ENCODE data around the gene MDK.

DNA sequence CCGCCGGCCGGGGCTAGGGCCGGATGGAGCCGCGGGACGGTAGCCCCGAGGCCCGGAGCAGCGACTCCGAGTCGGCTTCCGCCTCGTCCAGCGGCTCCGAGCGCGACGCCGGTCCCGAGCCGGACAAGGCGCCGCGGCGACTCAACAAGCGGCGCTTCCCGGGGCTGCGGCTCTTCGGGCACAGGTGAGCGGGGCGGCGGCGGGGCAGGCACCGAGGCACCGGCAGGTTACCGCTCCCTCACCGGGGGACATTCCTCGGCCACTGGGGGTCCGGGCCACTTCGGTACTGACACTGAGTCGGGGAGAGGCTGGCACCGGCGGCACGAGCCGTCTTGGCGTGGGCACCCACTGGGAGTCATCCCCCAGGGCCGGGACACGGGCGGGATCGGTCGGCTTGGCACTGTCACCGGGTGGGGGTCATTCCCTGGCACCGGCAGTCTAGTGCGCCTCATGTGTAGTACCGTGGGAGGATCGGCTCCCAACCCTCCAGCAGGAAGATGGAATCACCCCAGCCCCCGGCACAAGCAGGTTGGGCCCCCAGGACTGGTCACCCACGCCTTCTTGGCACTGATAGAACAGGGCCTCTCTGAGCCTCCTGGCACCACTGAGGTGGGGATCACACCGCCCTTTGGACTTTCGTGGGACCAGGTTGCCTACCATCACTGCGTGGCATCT, 33.7 kb upstream of the MDK start:
- TF ChIP-seq, protein P1, sequence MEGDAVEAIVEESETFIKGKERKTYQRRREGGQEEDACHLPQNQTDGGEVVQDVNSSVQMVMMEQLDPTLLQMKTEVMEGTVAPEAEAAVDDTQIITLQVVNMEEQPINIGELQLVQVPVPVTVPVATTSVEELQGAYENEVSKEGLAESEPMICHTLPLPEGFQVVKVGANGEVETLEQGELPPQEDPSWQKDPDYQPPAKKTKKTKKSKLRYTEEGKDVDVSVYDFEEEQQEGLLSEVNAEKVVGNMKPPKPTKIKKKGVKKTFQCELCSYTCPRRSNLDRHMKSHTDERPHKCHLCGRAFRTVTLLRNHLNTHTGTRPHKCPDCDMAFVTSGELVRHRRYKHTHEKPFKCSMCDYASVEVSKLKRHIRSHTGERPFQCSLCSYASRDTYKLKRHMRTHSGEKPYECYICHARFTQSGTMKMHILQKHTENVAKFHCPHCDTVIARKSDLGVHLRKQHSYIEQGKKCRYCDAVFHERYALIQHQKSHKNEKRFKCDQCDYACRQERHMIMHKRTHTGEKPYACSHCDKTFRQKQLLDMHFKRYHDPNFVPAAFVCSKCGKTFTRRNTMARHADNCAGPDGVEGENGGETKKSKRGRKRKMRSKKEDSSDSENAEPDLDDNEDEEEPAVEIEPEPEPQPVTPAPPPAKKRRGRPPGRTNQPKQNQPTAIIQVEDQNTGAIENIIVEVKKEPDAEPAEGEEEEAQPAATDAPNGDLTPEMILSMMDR (IDR thresholded peaks at IDR 0.05; ENCODE audit: poor library complexity), result no peak
- TF ChIP-seq EZH2phosphoT487 (IDR thresholded peaks at IDR 0.05; ENCODE audit: low read depth, severe bottlenecking, unreplicated experiment) (no peak), EZH2 (IDR thresholded peaks at IDR 0.05; ENCODE audit: borderline replicate concordance) (no peak)
